ENCODE data around the gene CHSY1.
A peak's percentile ranks its signal among the peaks of the same experiment; 100 is the strongest.

The CHSY1 gene

GRCh38 chr15:101178931-101179330 is 72.9 kb downstream of the CHSY1 start:
- no peak for DNase-seq (ENCODE audit: low read depth)
- no peak for TF ChIP-seq CTCF (IDR thresholded peaks at IDR 0.05; ENCODE audit: insufficient read depth, low read depth, low read length, missing control alignments)

GRCh38 chr15:101178479-101178878 is 73.4 kb downstream of the CHSY1 start:
- no peak for DNase-seq (ENCODE audit: low read depth)
- no peak overlapping the region for H3K4me3 ChIP-seq (ENCODE audit: low read length)
- no peak for TF ChIP-seq CTCF (IDR thresholded peaks at IDR 0.05; ENCODE audit: insufficient read depth, low read depth, low read length, missing control alignments)

More at GRCh38 chr15:101178931-101179330, 72.9 kb downstream of the CHSY1 start:
- H3K4me3 ChIP-seq (ENCODE audit: low read length), result no peak overlapping the region

- no peak overlapping the region for H3K4me3 ChIP-seq (ENCODE audit: low read length)
- no peak for TF ChIP-seq CTCF (IDR thresholded peaks at IDR 0.05; ENCODE audit: insufficient read depth, low read depth, low read length, missing control alignments)
- no peak for DNase-seq (ENCODE audit: low read depth)
These were observed 74.0 kb downstream of the CHSY1 start for GRCh38 chr15:101177866-101178265.

GRCh38 chr15:101176625-101177024 is 75.2 kb downstream of the CHSY1 start:
- no peak for DNase-seq (ENCODE audit: low read depth)
- TF ChIP-seq CTCF (IDR thresholded peaks at IDR 0.05; ENCODE audit: insufficient read depth, low read depth, low read length, missing control alignments), result no peak
- no peak overlapping the region for H3K4me3 ChIP-seq (ENCODE audit: low read length)

- no peak for DNase-seq (ENCODE audit: low read depth)
- TF ChIP-seq CTCF (IDR thresholded peaks at IDR 0.05; ENCODE audit: insufficient read depth, low read depth, low read length, missing control alignments), result no peak
These were observed 76.4 kb downstream of the CHSY1 start for GRCh38 chr15:101175401-101175800.

GRCh38 chr15:101174152-101174920 is 77.5 kb downstream of the CHSY1 start:
- no peak for TF ChIP-seq CTCF (IDR thresholded peaks at IDR 0.05; ENCODE audit: insufficient read depth, low read depth, low read length, missing control alignments)
- no peak overlapping the region for H3K4me3 ChIP-seq (ENCODE audit: low read length)
- peak; percentile 58 for DNase-seq (ENCODE audit: low read depth)

More at GRCh38 chr15:101175401-101175800, 76.4 kb downstream of the CHSY1 start:
- H3K4me3 ChIP-seq (ENCODE audit: low read length), result no peak overlapping the region
